Measurements from ENCODE around the gene EHMT1.

Gene EHMT1

GRCh38 chr9:137763271-137763955, 144.6 kb downstream of the EHMT1 start:
- Histone ChIP-seq H3K27me3 (ENCODE audit: insufficient read depth, low read depth, severe bottlenecking) (no peaks in the 10 kb centered on the region), H3K36me3 (peaks cover 52% of the 10 kb centered on the region), H3K27ac (no peak overlapping the region), H3K4me3 (ENCODE audit: low read depth, low read length) (no peak overlapping the region), H3K9me3 (ENCODE audit: severe bottlenecking) (no peaks in the 10 kb centered on the region)
- DNase-seq = no peak
- no peak for TF ChIP-seq CTCF (IDR thresholded peaks at IDR 0.05; ENCODE audit: low read depth, low read length)

GRCh38 chr9:137764171-137764671, 145.4 kb downstream of the EHMT1 start:
- peaks cover 45% of the 10 kb centered on the region for H3K36me3 ChIP-seq
- no peak for TF ChIP-seq CTCF (IDR thresholded peaks at IDR 0.05; ENCODE audit: low read depth, low read length)
- no peak overlapping the region for H3K27ac ChIP-seq
- no peak overlapping the region for H3K4me3 ChIP-seq (ENCODE audit: low read depth, low read length)
- no peaks in the 10 kb centered on the region for H3K27me3 ChIP-seq (ENCODE audit: insufficient read depth, low read depth, severe bottlenecking)
- no peaks in the 10 kb centered on the region for H3K9me3 ChIP-seq (ENCODE audit: severe bottlenecking)
- no peak for DNase-seq

GRCh38 chr9:137764981-137765380, 146.2 kb downstream of the EHMT1 start:
- Histone ChIP-seq H3K9me3 (ENCODE audit: severe bottlenecking) (no peaks in the 10 kb centered on the region), H3K4me3 (ENCODE audit: low read depth, low read length) (no peak overlapping the region), H3K27me3 (ENCODE audit: insufficient read depth, low read depth, severe bottlenecking) (no peaks in the 10 kb centered on the region), H3K27ac (no peak overlapping the region), H3K36me3 (peaks cover 48% of the 10 kb centered on the region)
- DNase-seq = no peak
- no peak for TF ChIP-seq CTCF (IDR thresholded peaks at IDR 0.05; ENCODE audit: low read depth, low read length)

GRCh38 chr9:137765536-137765935, 146.7 kb downstream of the EHMT1 start:
- no peaks in the 10 kb centered on the region for H3K27me3 ChIP-seq (ENCODE audit: insufficient read depth, low read depth, severe bottlenecking)
- peaks cover 48% of the 10 kb centered on the region for H3K36me3 ChIP-seq
- no peaks in the 10 kb centered on the region for H3K9me3 ChIP-seq (ENCODE audit: severe bottlenecking)
- no peak overlapping the region for H3K27ac ChIP-seq
- no peak for TF ChIP-seq CTCF (IDR thresholded peaks at IDR 0.05; ENCODE audit: low read depth, low read length)
- DNase-seq = no peak
- H3K4me3 ChIP-seq (ENCODE audit: low read depth, low read length) = no peak overlapping the region

- Histone ChIP-seq H3K36me3 (peaks cover 62% of the 10 kb centered on the region), H3K4me3 (ENCODE audit: low read depth, low read length) (no peak overlapping the region), H3K27ac (no peak overlapping the region), H3K9me3 (ENCODE audit: severe bottlenecking) (no peaks in the 10 kb centered on the region), H3K27me3 (ENCODE audit: insufficient read depth, low read depth, severe bottlenecking) (no peaks in the 10 kb centered on the region)
- TF ChIP-seq CTCF (IDR thresholded peaks at IDR 0.05; ENCODE audit: low read depth, low read length) = no peak
- DNase-seq = no peak
These were observed 152.8 kb downstream of the EHMT1 start for GRCh38 chr9:137771580-137771979.
